K562 (cell line): ENCODE data around the gene PNMA8B. TPM values are rescaled to one million over a fixed set of nuclear protein-coding genes. Genes with fewer than 3 reads are reported as not detected.

Source experiments
- ATAC-seq: fragments of 200-7000 bp; cut with Tn5 transposase; 3 replicates; pipeline ENCODE4 v1.9.1; 2020; ENCODE audit warnings: moderate library complexity
- BruUV-seq: library from RNA; stranded (reverse); fragments of 400-500 nt; replicated peaks from 2 replicates; lab custom pipeline; 2021; lab: Mats Ljungman, UMichigan
- CTCF ChIA-PET: fragments of 300-600 bp; formaldehyde crosslinking; extraction: SDS; loops from one replicate; lab custom pipeline; 2021; ENCODE audit warnings: low intra/inter-chr PET ratio; lab: Yijun Ruan, JAX
- POLR2A ChIA-PET: fragments of 300-600, 350-650 bp; sonication (Branson Sonifier 250); formaldehyde crosslinking; extraction: SDS; loops from one replicate; lab custom pipeline; 2021; ENCODE audit warnings: antibody characterized with exemption, inconsistent platforms; lab: Yijun Ruan, JAX
- DNase-seq, 4 experiments: peaks; one replicate each; pipeline versions ENCODE4 v3.0.0 to v3.0.0-alpha.2; 2011 to 2018; ENCODE audit warnings: low spot score in 3 of 4, mixed read lengths in 3 of 4; ENCODE audit errors: extremely low read depth in 1 of 4
- FAIRE-seq: peaks from 2 replicates; lab custom pipeline; 2011; peaks lifted over from hg19 to GRCh38; lab: Jason Lieb, UNC
- H2AFZ ChIP-seq: 2 replicates; pipeline ENCODE4 v1.6.0; 2011; ENCODE audit warnings: low read depth, low read length, control low read depth, inconsistent platforms
- H3K27ac ChIP-seq: fragments of 200-600 bp; 3 replicates; pipeline ENCODE4 v1.8.0; 2011; ENCODE audit warnings: low read depth, mild to moderate bottlenecking, control low read depth, inconsistent platforms, low read length, moderate library complexity, mixed read lengths; ENCODE audit errors: extremely low read depth
- H3K27me3 ChIP-seq, 2 experiments: fragments of 300-600 bp in 1 of 2; 2 replicates in 1 of 2; 3 replicates in 1 of 2; pipeline versions ENCODE4 v1.6.0 to v1.8.0; 2011; ENCODE audit warnings: inconsistent platforms in 2 of 2, low read length in 2 of 2, mild to moderate bottlenecking in 1 of 2, mixed read lengths in 1 of 2, moderate library complexity in 1 of 2; ENCODE audit not compliant: control insufficient read depth in 2 of 2, insufficient read depth in 2 of 2
- H3K36me3 ChIP-seq: fragments of 300-600 bp; 3 replicates; pipeline ENCODE4 v1.8.0; 2011; ENCODE audit warnings: mild to moderate bottlenecking, low read length, inconsistent platforms; ENCODE audit not compliant: control insufficient read depth, insufficient read depth
- H3K4me1 ChIP-seq, 2 experiments: fragments of 200-600 bp in 1 of 2; replicated peaks in 1 of 2; 2 replicates in 1 of 2; 3 replicates in 1 of 2; pipeline versions ENCODE4 v1.5.1 to v1.8.0; 2011; ENCODE audit warnings: inconsistent platforms in 2 of 2, low read length in 2 of 2, mild to moderate bottlenecking in 1 of 2, mixed read lengths in 1 of 2, moderate library complexity in 1 of 2; ENCODE audit not compliant: control insufficient read depth in 2 of 2, insufficient read depth in 2 of 2
- H3K4me2 ChIP-seq: 2 replicates; pipeline ENCODE4 v1.6.1; 2011; ENCODE audit warnings: low read length, control low read depth, inconsistent platforms, mixed read lengths; ENCODE audit not compliant: insufficient read depth
- H3K4me3 ChIP-seq: fragments of 200-600 bp; sonication (generic), shearing (Covaris generic); 2 replicates; pipeline ENCODE4 v1.5.1; 2016; ENCODE audit warnings: control low read depth, inconsistent platforms
- H3K79me2 ChIP-seq: fragments of 200-600 bp; 3 replicates; pipeline ENCODE4 v1.8.0; 2011; ENCODE audit warnings: low read length, inconsistent platforms; ENCODE audit not compliant: control insufficient read depth, insufficient read depth
- H3K9ac ChIP-seq, 2 experiments: 2 replicates each; pipeline versions ENCODE4 v1.6.0 to v1.6.1; 2011; ENCODE audit warnings: low read depth in 2 of 2, low read length in 2 of 2, control low read depth in 1 of 2, inconsistent platforms in 1 of 2, mild to moderate bottlenecking in 1 of 2, mixed read lengths in 1 of 2; ENCODE audit not compliant: insufficient read depth in 1 of 2
- H3K9me1 ChIP-seq: one replicate; pipeline ENCODE4 v1.6.0; 2011; ENCODE audit warnings: inconsistent platforms, mild to moderate bottlenecking, low read length, moderate library complexity; ENCODE audit not compliant: control insufficient read depth, insufficient read depth
- H3K9me3 ChIP-seq: replicated peaks from 2 replicates; pipeline ENCODE4 v1.5.1; 2011; ENCODE audit warnings: low read depth, low read length, inconsistent platforms; ENCODE audit not compliant: control insufficient read depth, insufficient read depth
- H4K20me1 ChIP-seq: replicated peaks from 2 replicates; pipeline ENCODE4 v1.6.1; 2011; ENCODE audit warnings: low read length, inconsistent platforms, mixed read lengths; ENCODE audit not compliant: control insufficient read depth, insufficient read depth
- ATF6 ChIP-seq: sonication (generic); formaldehyde crosslinking; IDR thresholded peaks from 2 replicates; pipeline ENCODE4 v1.4.0; 2020; ENCODE audit warnings: mild to moderate bottlenecking, missing genetic modification reagents
- CAMTA2 ChIP-seq: fragments of 250-450 bp; sonication (Bioruptor Pico); conservative IDR thresholded peaks from 2 replicates; pipeline ENCODE4 v1.5.1; 2022
- FOXK2 ChIP-seq, 2 experiments: fragments of 450-650 bp; IDR thresholded peaks in 1 of 2; conservative IDR thresholded peaks in 1 of 2; 2 replicates each; pipeline ENCODE4 v1.6.1; 2016; ENCODE audit warnings: low read depth in 2 of 2, mild to moderate bottlenecking in 1 of 2
- FOXP4 ChIP-seq: sonication (generic); formaldehyde crosslinking; IDR thresholded peaks from 2 replicates; pipeline ENCODE4 v1.8.0; 2022; ENCODE audit warnings: mild to moderate bottlenecking, missing genetic modification reagents, borderline replicate concordance
- HNRNPH1 ChIP-seq: fragments of 200-400 bp; formaldehyde crosslinking; optimal IDR thresholded peaks from 2 replicates; pipeline ENCODE3; 2017; ENCODE audit warnings: low read depth, mild to moderate bottlenecking, low read length, moderate library complexity
- PHB2 ChIP-seq: fragments of 450-650 bp; IDR thresholded peaks from 2 replicates; pipeline ENCODE4 v1.6.1; 2017; ENCODE audit warnings: low read depth
- SRSF3 ChIP-seq: fragments of 200-400 bp; formaldehyde crosslinking; IDR thresholded peaks from 2 replicates; pipeline ENCODE4 v1.6.1; 2016; ENCODE audit warnings: mild to moderate bottlenecking, low read length, moderate library complexity; ENCODE audit not compliant: insufficient read depth
- ZBTB12 ChIP-seq: fragments of 250-450 bp; sonication (Bioruptor Pico); IDR thresholded peaks from 2 replicates; pipeline ENCODE4 v1.4.0; 2020
- ZNF146 ChIP-seq: IDR thresholded peaks from one replicate; pipeline ENCODE4 v1.6.1; 2018; ENCODE audit warnings: missing compliant biosample characterization; ENCODE audit not compliant: unreplicated experiment
- ZNF699 ChIP-seq: fragments of 250-450 bp; sonication (Bioruptor Pico); IDR thresholded peaks from 2 replicates; pipeline ENCODE4 v1.8.0; 2021; ENCODE audit warnings: mild to moderate bottlenecking, moderate library complexity; ENCODE audit not compliant: insufficient replicate concordance
- ZNF707 ChIP-seq: fragments of 250-450 bp; sonication (Bioruptor Pico); conservative IDR thresholded peaks from 2 replicates; pipeline ENCODE4 v1.8.0; 2022; ENCODE audit warnings: inconsistent platforms, mild to moderate bottlenecking, moderate library complexity
- WGBS: fragments of 100-300 bp; shearing (Covaris generic); methylation state at CpG from one replicate; pipeline ENCODE4 v1.1.6; 2016; ENCODE audit warnings: low coverage, mixed read lengths; ENCODE audit not compliant: insufficient coverage; ENCODE audit errors: missing lambda C conversion rate; 5-methylcytosine and 5-hydroxymethylcytosine counted together
- in situ Hi-C: fragments of 300-500 bp; cut with MboI; formaldehyde crosslinking; loops from 4 replicates; pipeline ENCODE4 v1.15.0; 2018; ENCODE audit warnings: inconsistent platforms, mixed read lengths
- intact Hi-C: fragments of 100-400 bp; cut with micrococcal nuclease; formaldehyde crosslinking; loops from 2 replicates; pipeline ENCODE4 v1.14.2; 2022
- polyA plus RNA-seq, 8 experiments: library from polyadenylated mRNA; depleted of rRNA in 4 of 8; stranded (reverse) in 5 of 8; unstranded in 3 of 8; fragments of >200 nt; fragmentation: Nextera tagmentation in 2 of 8; fragmentation: Illumina TruSeq in 1 of 8; extraction: Ambion mirVana in 2 of 8; extraction: Trizol in 1 of 8; gene quantifications; 2 replicates each; pipeline versions ENCODE4 v1.2.1 to v1.2.3, GENCODE V29; 2011 to 2014; ENCODE audit warnings: inconsistent platforms in 1 of 8, missing spikeins in 1 of 8
- total RNA-seq, 7 experiments: library from RNA; depleted of rRNA in 6 of 7; stranded (reverse); fragments of >200 nt in 6 of 7; fragmentation: Illumina TruSeq in 2 of 7; extraction: Trizol in 2 of 7; gene quantifications; 2 replicates each; pipeline versions ENCODE4 v1.2.1 to v1.2.3, GENCODE V29; 2011 to 2021; ENCODE audit warnings: low replicate concordance in 1 of 7

PNMA8B gene
- total and polyA plus RNA-seq, 9 of the 15 experiments (the other 6 are each of a cell fraction or from before 2014, with no cell fraction given): not detected

GRCh38 chr19:46470376-46470775 lies 25.3 kb downstream of the PNMA8B start:
- in situ Hi-C loops: no loop called here
- CTCF ChIA-PET: no interaction called here
- Histone ChIP-seq H3K4me1 (peaks cover 2 to 22% of the 10 kb centered on the region in 2 experiments; a peak in 3 of 5 replicates), H3K9me1 (no peaks in the 10 kb centered on the region), H3K4me2 (peak overlapping the region; percentile 93), H3K9ac (peak overlapping the region; percentile 84 to 90), H3K79me2 (peaks cover 12% of the 10 kb centered on the region), H3K4me3 (peak overlapping the region; percentile 74), H4K20me1 (no peaks in the 10 kb centered on the region), H3K9me3 (no peaks in the 10 kb centered on the region), H3K27ac (no peak overlapping the region; the same call in 2 of the 3 replicates)
- 40% methylated on average over 10 of the region's 10 CpGs for WGBS
- ATAC-seq (no peak), FAIRE-seq (no peak)
- POLR2A ChIA-PET: interaction anchor here (0.6 to 1.3 kb wide), 2 partner anchors 11 to 21 kb away, joined by 3 read pairs; no protein-coding TSS in a partner anchor
- TSS peak; percentile 65 for BruUV-seq
- TF ChIP-seq SRSF3 (no peak), HNRNPH1 (no peak), FOXK2 (conservative IDR thresholded peaks at IDR 0.05 in 1 of 2, IDR thresholded peaks at IDR 0.05 in 1 of 2; ENCODE audit: low read depth in 2 of 2) (no peak), PHB2 (no peak), CAMTA2 (no peak), ZNF707 (no peak), ATF6 (CRISPR knock-in tag) (no peak), ZNF146 (no peak), ZBTB12 (CRISPR knock-in tag) (no peak), ZNF699 (no peak), FOXP4 (no peak)
- TF ChIP-seq, all 486 proteins: peak for 0
- Histone ChIP-seq H3K27me3 (peaks cover 4 to 18% of the 10 kb centered on the region in 2 experiments; a peak in 4 of 5 replicates), H2AFZ (no peak overlapping the region; the same call in 1 of the 2 replicates), H3K36me3 (peaks cover 24% of the 10 kb centered on the region; the same call in 2 of the 3 replicates)
- DNase-seq: no peak
- intact Hi-C loops: no loop called here
